ACC112 (cell line): ENCODE measurements around the gene ADM2.
A peak's percentile ranks its signal among the peaks of the same experiment; 100 is the strongest.

Experiments
- H2AFZ ChIP-seq: fragments of 200-600 bp; sonication (generic); one replicate; pipeline ENCODE4 v1.6.0; 2017; ENCODE audit warnings: antibody characterized with exemption, low read length; ENCODE audit not compliant: unreplicated experiment
- H3K27ac ChIP-seq: fragments of 200-600 bp; sonication (generic); 2 replicates; pipeline ENCODE4 v1.5.1; 2014; ENCODE audit warnings: low read depth, mild to moderate bottlenecking, antibody characterized with exemption, low read length, moderate library complexity
- H3K27me3 ChIP-seq: fragments of 200-600 bp; sonication (generic); 2 replicates; pipeline ENCODE4 v1.6.1; 2014; ENCODE audit warnings: mild to moderate bottlenecking, antibody characterized with exemption, low read length, moderate library complexity, mixed read lengths; ENCODE audit not compliant: insufficient read depth
- H3K36me3 ChIP-seq: fragments of 200-600 bp; sonication (generic); 2 replicates; pipeline ENCODE4 v1.6.1; 2016; ENCODE audit warnings: mild to moderate bottlenecking, antibody characterized with exemption, low read length, moderate library complexity, mixed read lengths; ENCODE audit not compliant: insufficient read depth
- H3K4me1 ChIP-seq: fragments of 200-600 bp; sonication (generic); one replicate; pipeline ENCODE4 v1.6.1; 2016; ENCODE audit warnings: low read length, mixed read lengths; ENCODE audit not compliant: insufficient read depth, unreplicated experiment, control insufficient read depth
- H3K4me3 ChIP-seq: fragments of 200-600 bp; sonication (generic); 2 replicates; pipeline ENCODE4 v1.5.1; 2014; ENCODE audit warnings: mild to moderate bottlenecking, low read depth, low read length
- H3K79me2 ChIP-seq: fragments of 200-600 bp; sonication (generic); one replicate; pipeline ENCODE4 v1.6.0; 2016; ENCODE audit warnings: low read length; ENCODE audit not compliant: control insufficient read depth, unreplicated experiment, insufficient read depth

The ADM2 gene

GRCh38 chr22:50469377-50470305 is 11.7 kb upstream of the ADM2 start:
- H3K36me3 ChIP-seq = no peaks in the 10 kb centered on the region
- H3K27me3 ChIP-seq = no peaks in the 10 kb centered on the region
- no peak overlapping the region for H2AFZ ChIP-seq
- peaks cover 43% of the 10 kb centered on the region for H3K79me2 ChIP-seq
- no peak overlapping the region for H3K27ac ChIP-seq
- H3K4me3 ChIP-seq = no peak overlapping the region
- H3K4me1 ChIP-seq = peaks cover 20% of the 10 kb centered on the region

GRCh38 chr22:50470491-50470890 is 10.9 kb upstream of the ADM2 start:
- no peak overlapping the region for H3K4me3 ChIP-seq
- peaks cover 23% of the 10 kb centered on the region for H3K4me1 ChIP-seq
- H3K27ac ChIP-seq = no peak overlapping the region
- H3K36me3 ChIP-seq = no peaks in the 10 kb centered on the region
- peaks cover 43% of the 10 kb centered on the region for H3K79me2 ChIP-seq
- no peaks in the 10 kb centered on the region for H3K27me3 ChIP-seq
- no peak overlapping the region for H2AFZ ChIP-seq

- Histone ChIP-seq H3K36me3 (no peaks in the 10 kb centered on the region), H3K27ac (no peak overlapping the region), H3K79me2 (peaks cover 43% of the 10 kb centered on the region), H3K4me1 (peaks cover 24% of the 10 kb centered on the region), H2AFZ (no peak overlapping the region), H3K27me3 (no peaks in the 10 kb centered on the region), H3K4me3 (no peak overlapping the region)
Observed at GRCh38 chr22:50471197-50471847, 10.0 kb upstream of the ADM2 start.

- no peak overlapping the region for H3K27ac ChIP-seq
- no peaks in the 10 kb centered on the region for H3K36me3 ChIP-seq
- peaks cover 24% of the 10 kb centered on the region for H3K4me1 ChIP-seq
- no peak overlapping the region for H2AFZ ChIP-seq
- peaks cover 43% of the 10 kb centered on the region for H3K79me2 ChIP-seq
- no peaks in the 10 kb centered on the region for H3K27me3 ChIP-seq
- no peak overlapping the region for H3K4me3 ChIP-seq
Observed at GRCh38 chr22:50471962-50472361, 9.4 kb upstream of the ADM2 start.

- Histone ChIP-seq H3K4me1 (peaks cover 24% of the 10 kb centered on the region), H3K4me3 (peak overlapping the region; percentile 92; the same call in 1 of the 2 replicates), H3K79me2 (peaks cover 43% of the 10 kb centered on the region), H3K27me3 (no peaks in the 10 kb centered on the region), H3K36me3 (no peaks in the 10 kb centered on the region), H2AFZ (no peak overlapping the region), H3K27ac (no peak overlapping the region)
Observed at GRCh38 chr22:50473088-50473487, 8.3 kb upstream of the ADM2 start.

GRCh38 chr22:50473855-50474671 is 7.3 kb upstream of the ADM2 start:
- Histone ChIP-seq H3K27ac (no peak overlapping the region), H3K4me3 (peak overlapping the region; percentile 92), H3K27me3 (no peaks in the 10 kb centered on the region), H3K79me2 (peaks cover 43% of the 10 kb centered on the region), H3K4me1 (peaks cover 24% of the 10 kb centered on the region), H3K36me3 (no peaks in the 10 kb centered on the region), H2AFZ (no peak overlapping the region)

GRCh38 chr22:50474710-50475651 is 6.4 kb upstream of the ADM2 start, which contains the start of gene SBF1:
SBF1 (minus strand) TSS chr22:50475035; CDS start chr22:50474840, 195 bp downstream.
- peak within 1 kb of the TSS; percentile 92 for H3K4me3 ChIP-seq
- H3K36me3 ChIP-seq = no peaks in the 10 kb centered on the region
- H3K4me1 ChIP-seq = peaks cover 17% of the 10 kb centered on the region
- H2AFZ ChIP-seq = peak within 1 kb of the TSS; percentile 81
- peaks cover 41% of the 10 kb centered on the region for H3K79me2 ChIP-seq
- no peaks in the 10 kb centered on the region for H3K27me3 ChIP-seq
- no peak within 1 kb of the TSS for H3K27ac ChIP-seq

GRCh38 chr22:50475652-50476002 is 5.7 kb upstream of the ADM2 start:
- Histone ChIP-seq H3K36me3 (no peaks in the 10 kb centered on the region), H3K4me3 (0 out of 2 replicates have a peak overlapping the region, but pooled peaks have one; percentile 76), H3K27ac (no peak overlapping the region), H3K4me1 (peaks cover 11% of the 10 kb centered on the region), H3K27me3 (no peaks in the 10 kb centered on the region), H3K79me2 (peaks cover 36% of the 10 kb centered on the region), H2AFZ (no peak overlapping the region)

GRCh38 chr22:50476868-50477267 is 4.5 kb upstream of the ADM2 start:
- Histone ChIP-seq H2AFZ (no peak overlapping the region), H3K4me1 (peaks cover 10% of the 10 kb centered on the region), H3K36me3 (no peaks in the 10 kb centered on the region), H3K79me2 (peaks cover 24% of the 10 kb centered on the region), H3K27me3 (peaks cover 3% of the 10 kb centered on the region), H3K4me3 (no peak overlapping the region), H3K27ac (no peak overlapping the region)
